ENCODE measurements around the gene TIGD3. TPM values are rescaled to one million over a fixed set of nuclear protein-coding genes. Genes with fewer than 3 reads are reported as not detected.

The TIGD3 gene
- total and polyA plus RNA-seq, 10 of the 15 experiments (the other 5 are each of a cell fraction or from before 2014, with no cell fraction given) = 0.13 to 1.4 (median 0.57) TPM

DNA sequence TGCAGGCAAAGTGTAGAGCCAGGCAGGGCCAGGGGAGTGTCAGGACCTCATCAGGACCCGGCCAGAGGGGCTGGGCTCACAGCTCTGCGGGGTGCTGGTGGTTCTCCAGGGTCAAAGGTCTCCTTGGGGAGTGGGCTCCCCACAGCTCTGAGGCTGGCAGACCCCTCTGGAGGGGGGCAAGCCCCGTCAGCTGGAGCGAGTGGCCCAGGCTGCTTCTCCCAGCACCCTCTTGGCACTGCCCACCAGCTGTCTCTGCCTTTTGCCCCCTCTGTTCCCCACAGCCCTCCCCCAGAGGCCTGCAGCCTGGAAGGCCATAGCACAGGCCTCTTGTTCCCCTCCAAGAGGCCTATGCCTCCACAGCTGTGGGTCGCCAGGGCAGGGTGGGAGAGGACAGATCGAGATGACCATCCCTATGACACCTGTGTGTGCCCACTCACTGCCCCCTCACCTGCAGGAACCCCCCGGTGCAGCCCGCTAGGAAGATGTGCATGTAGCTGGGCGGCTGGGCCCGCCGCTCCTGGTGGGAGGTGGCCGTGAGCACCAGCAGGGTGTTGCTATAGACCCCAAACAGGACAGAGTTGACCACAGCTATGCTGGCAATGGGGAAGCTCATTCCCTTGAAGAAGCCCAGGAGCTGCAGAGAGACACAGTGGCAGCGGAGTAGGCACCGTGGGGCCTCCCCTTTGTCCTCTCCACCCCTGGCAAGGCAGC lies 24.5 kb downstream of the TIGD3 start:
- Histone ChIP-seq H3K4me2 (ENCODE audit: control insufficient read depth, insufficient read depth) (peak overlapping the region; percentile 44; the same call in 1 of the 2 replicates), H2AFZ (ENCODE audit: control insufficient read depth, low read depth, low read length) (no peak overlapping the region), H3K4me3 (no peak overlapping the region), H3K79me2 (ENCODE audit: control insufficient read depth, insufficient read depth, low read length) (peaks cover 13% of the 10 kb centered on the region), H3K27me3 (replicated peaks in 1 of 2; ENCODE audit: control insufficient read depth in 2 of 2, insufficient read depth in 2 of 2, low read length in 1 of 2) (no peaks in the 10 kb centered on the region), H3K4me1 (ENCODE audit: control insufficient read depth, insufficient read depth, low read length) (peaks cover 38% of the 10 kb centered on the region), H3K9me3 (replicated peaks; ENCODE audit: control insufficient read depth, insufficient read depth, low read length) (no peaks in the 10 kb centered on the region), H3K36me3 (ENCODE audit: control insufficient read depth in 2 of 2, insufficient read depth in 2 of 2, low read length in 1 of 2) (peaks cover 0 to 3% of the 10 kb centered on the region in 2 experiments; a peak in 2 of 4 replicates), H3K9ac (ENCODE audit: control insufficient read depth, insufficient read depth, low read length) (no peak overlapping the region), H3K27ac (ENCODE audit: control insufficient read depth, insufficient read depth) (no peak overlapping the region), H4K20me1 (ENCODE audit: control insufficient read depth, insufficient read depth) (no peaks in the 10 kb centered on the region)
- ChIA-PET POLR2A (interaction anchor here (1.0 to 2.7 kb wide), 10 partner anchors 9 to 131 kb away, joined by 3 to 14 read pairs (median 4); no protein-coding TSS in a partner anchor), RAD21 (ENCODE audit: unreplicated experiment) (interaction anchor here (0.9 to 2.0 kb wide), 16 partner anchors 9 to 131 kb away, joined by 3 to 9 read pairs (median 5); partner anchors contain the start of gene MALAT1), CTCF (interaction anchor here (0.7 to 3.5 kb wide), 15 partner anchors 9 to 162 kb away, joined by 3 to 28 read pairs (median 5); no protein-coding TSS in a partner anchor), SMC1A (ENCODE audit: uncharacterized antibody, unreplicated experiment) (interaction anchor here (0.8 to 3.6 kb wide), 8 partner anchors 9 to 186 kb away, joined by 3 to 20 read pairs (median 6); no protein-coding TSS in a partner anchor)
- BruUV-seq (replicated peaks) = no TSS peak
- no peak for TF ChIP-seq ATF7 (IDR thresholded peaks at IDR 0.05; ENCODE audit: low read depth)
- intact Hi-C loops (cut with micrococcal nuclease; ENCODE audit: unreplicated experiment) (no loop called here), in situ Hi-C loops (cut with MboI) (no loop called here)
- no peak for FAIRE-seq
- no peak for DNase-seq (ENCODE audit: low read depth, low spot score)
- WGBS (ENCODE audit: insufficient coverage, insufficient replicate concordance, low lambda C conversion rate, missing lambda C conversion rate) = 85% methylated on average over 13 of the region's 14 CpGs
- ATAC-seq = no peak

GRCh38 chr11:65379698-65380459 lies 25.3 kb downstream of the TIGD3 start:
- peaks cover 46% of the 10 kb centered on the region for H3K4me1 ChIP-seq (ENCODE audit: control insufficient read depth, insufficient read depth, low read length)
- in situ Hi-C loops (cut with MboI) (no loop called here), intact Hi-C loops (cut with micrococcal nuclease; ENCODE audit: unreplicated experiment) (loop anchor here (5.0 kb wide), 1 partner anchor 117 kb away; the partner anchor contains the start of gene MALAT1)
- no peaks in the 10 kb centered on the region for H3K9me3 ChIP-seq (replicated peaks; ENCODE audit: control insufficient read depth, insufficient read depth, low read length)
- no peaks in the 10 kb centered on the region for H3K27me3 ChIP-seq (replicated peaks in 1 of 2; ENCODE audit: control insufficient read depth in 2 of 2, insufficient read depth in 2 of 2, low read length in 1 of 2)
- no peak for TF ChIP-seq RFX5 (IDR thresholded peaks at IDR 0.05; ENCODE audit: low read depth, low read length)
- no peak for TF ChIP-seq CBX5 (IDR thresholded peaks at IDR 0.05; ENCODE audit: low read depth)
- no peak for TF ChIP-seq PAX5 (IDR thresholded peaks at IDR 0.05; ENCODE audit: borderline replicate concordance, low read depth, low read length)
- TF ChIP-seq SUPT20H (IDR thresholded peaks at IDR 0.05; ENCODE audit: borderline replicate concordance, control insufficient read depth, low read depth, low read length) = no peak
- TF ChIP-seq ZNF274 (IDR thresholded peaks at IDR 0.05; ENCODE audit: insufficient read depth, insufficient read length) = no peak
- TF ChIP-seq RELB (IDR thresholded peaks at IDR 0.05; ENCODE audit: low read depth) = no peak
- TF ChIP-seq ASH2L (IDR thresholded peaks at IDR 0.05; ENCODE audit: borderline replicate concordance, low read depth) = no peak
- TF ChIP-seq NFXL1 (IDR thresholded peaks at IDR 0.05; ENCODE audit: borderline replicate concordance) = no peak
- no peak for TF ChIP-seq SMAD5 (IDR thresholded peaks at IDR 0.05; ENCODE audit: low read depth)
- no peak for TF ChIP-seq WRNIP1 (IDR thresholded peaks at IDR 0.05; ENCODE audit: borderline replicate concordance, low read depth, low read length)
- no peak for TF ChIP-seq FOXM1 (IDR thresholded peaks at IDR 0.05; ENCODE audit: low read depth, low read length)
- H3K4me3 ChIP-seq = no peak overlapping the region
- H3K36me3 ChIP-seq (ENCODE audit: control insufficient read depth in 2 of 2, insufficient read depth in 2 of 2, low read length in 1 of 2) = peaks cover 0 to 3% of the 10 kb centered on the region in 2 experiments; a peak in 2 of 4 replicates
- FAIRE-seq = no peak
- H3K79me2 ChIP-seq (ENCODE audit: control insufficient read depth, insufficient read depth, low read length) = peaks cover 13% of the 10 kb centered on the region
- DNase-seq (ENCODE audit: low read depth, low spot score) = no peak
- SMC1A ChIA-PET (ENCODE audit: uncharacterized antibody, unreplicated experiment) = interaction anchor here (0.5 to 3.6 kb wide), 9 partner anchors 8 to 152 kb away, joined by 3 to 20 read pairs (median 7); no protein-coding TSS in a partner anchor
- WGBS (ENCODE audit: insufficient coverage, insufficient replicate concordance, low lambda C conversion rate, missing lambda C conversion rate) = 94% methylated on average over 13 of the region's 13 CpGs
- RAD21 ChIA-PET (ENCODE audit: unreplicated experiment) = interaction anchor here (1.2 to 2.0 kb wide), 5 partner anchors 8 to 89 kb away, joined by 3 to 6 read pairs (median 5); partner anchors contain the start of gene CDC42EP2
- ATAC-seq = no peak
- H2AFZ ChIP-seq (ENCODE audit: control insufficient read depth, low read depth, low read length) = no peak overlapping the region
- no TSS peak for BruUV-seq (replicated peaks)
- CTCF ChIA-PET = interaction anchor here (0.7 to 3.5 kb wide), 6 partner anchors 13 to 129 kb away, joined by 3 to 28 read pairs (median 12); no protein-coding TSS in a partner anchor
- no peak overlapping the region; the same call in 1 of the 2 replicates for H3K9ac ChIP-seq (ENCODE audit: control insufficient read depth, insufficient read depth, low read length)
- no peak overlapping the region; the same call in 1 of the 2 replicates for H3K4me2 ChIP-seq (ENCODE audit: control insufficient read depth, insufficient read depth)
- no peak overlapping the region; the same call in 1 of the 2 replicates for H3K27ac ChIP-seq (ENCODE audit: control insufficient read depth, insufficient read depth)
- no peaks in the 10 kb centered on the region for H4K20me1 ChIP-seq (ENCODE audit: control insufficient read depth, insufficient read depth)
- POLR2A ChIA-PET = interaction anchor here (1.8 to 2.7 kb wide), 2 partner anchors 8 to 35 kb away, joined by 5 to 14 read pairs; no protein-coding TSS in a partner anchor
